Measurements from ENCODE around the gene SARS1.
"Not testable (repeated sequence)": the region's sequence is repeated elsewhere in the genome, so short reads cannot be mapped to it uniquely, and the experiment has no call there.

Gene SARS1

GRCh38 chr1:109199710-109200109 is 14.0 kb upstream of the SARS1 start:
- Mint-ChIP-seq H3K9me3 (no peaks in the 10 kb centered on the region), H3K4me3 (peak overlapping the region; percentile 38), H3K27ac (peak overlapping the region; percentile 81), H3K27me3 (ENCODE audit: low read depth) (no peaks in the 10 kb centered on the region), H3K36me3 (ENCODE audit: low read depth) (no peaks in the 10 kb centered on the region), H3K4me1 (ENCODE audit: low read depth) (peaks cover 21% of the 10 kb centered on the region)
- DNase-seq (ENCODE audit: low spot score): no peak

- Mint-ChIP-seq H3K27ac (peak overlapping the region; percentile 11), H3K9me3 (no peaks in the 10 kb centered on the region)
These were observed 12.5 kb upstream of the SARS1 start for GRCh38 chr1:109201123-109201703.

GRCh38 chr1:109204484-109204883 is 9.2 kb upstream of the SARS1 start:
- no peak overlapping the region for H3K4me3 Mint-ChIP-seq
- no peaks in the 10 kb centered on the region for H3K36me3 Mint-ChIP-seq (ENCODE audit: low read depth)
- peaks cover 18% of the 10 kb centered on the region for H3K4me1 Mint-ChIP-seq (ENCODE audit: low read depth)

More at GRCh38 chr1:109201123-109201703, 12.5 kb upstream of the SARS1 start:
- Mint-ChIP-seq H3K27me3 (ENCODE audit: low read depth) (no peaks in the 10 kb centered on the region), H3K36me3 (ENCODE audit: low read depth) (no peaks in the 10 kb centered on the region), H3K4me3 (no peak overlapping the region), H3K4me1 (ENCODE audit: low read depth) (peaks cover 21% of the 10 kb centered on the region)
- DNase-seq (ENCODE audit: low spot score): peak; percentile 73

GRCh38 chr1:109206339-109206738 is 7.4 kb upstream of the SARS1 start:
- Mint-ChIP-seq H3K4me3 (no peak overlapping the region), H3K36me3 (ENCODE audit: low read depth) (no peaks in the 10 kb centered on the region), H3K4me1 (ENCODE audit: low read depth) (peaks cover 5% of the 10 kb centered on the region), H3K9me3 (no peaks in the 10 kb centered on the region), H3K27ac (no peak overlapping the region), H3K27me3 (ENCODE audit: low read depth) (peaks cover 6% of the 10 kb centered on the region)
- DNase-seq (ENCODE audit: low spot score): no peak

More at GRCh38 chr1:109204484-109204883, 9.2 kb upstream of the SARS1 start:
- no peak for DNase-seq (ENCODE audit: low spot score)
- Mint-ChIP-seq H3K9me3 (no peaks in the 10 kb centered on the region), H3K27me3 (ENCODE audit: low read depth) (peaks cover 5% of the 10 kb centered on the region), H3K27ac (no peak overlapping the region)

- DNase-seq (ENCODE audit: low spot score): no peak
- H3K36me3 Mint-ChIP-seq (ENCODE audit: low read depth): no peaks in the 10 kb centered on the region
- peaks cover 5% of the 10 kb centered on the region for H3K4me1 Mint-ChIP-seq (ENCODE audit: low read depth)
- H3K27ac Mint-ChIP-seq: no peak overlapping the region
- H3K9me3 Mint-ChIP-seq: no peaks in the 10 kb centered on the region
- H3K27me3 Mint-ChIP-seq (ENCODE audit: low read depth): peaks cover 6% of the 10 kb centered on the region
- no peak overlapping the region for H3K4me3 Mint-ChIP-seq
These were observed 6.1 kb upstream of the SARS1 start for GRCh38 chr1:109207467-109208103.

GRCh38 chr1:109208394-109208793 is 5.3 kb upstream of the SARS1 start:
- H3K27ac Mint-ChIP-seq: no peak overlapping the region
- DNase-seq (ENCODE audit: low spot score): no peak
- peaks cover 6% of the 10 kb centered on the region for H3K27me3 Mint-ChIP-seq (ENCODE audit: low read depth)
- H3K4me1 Mint-ChIP-seq (ENCODE audit: low read depth): peaks cover 7% of the 10 kb centered on the region
- no peak overlapping the region for H3K4me3 Mint-ChIP-seq
- no peaks in the 10 kb centered on the region for H3K36me3 Mint-ChIP-seq (ENCODE audit: low read depth)
- H3K9me3 Mint-ChIP-seq: no peaks in the 10 kb centered on the region

GRCh38 chr1:109208836-109209463 is 4.8 kb upstream of the SARS1 start:
- Mint-ChIP-seq H3K4me1 (ENCODE audit: low read depth) (peaks cover 8% of the 10 kb centered on the region), H3K27ac (no peak overlapping the region), H3K4me3 (no peak overlapping the region), H3K27me3 (ENCODE audit: low read depth) (peaks cover 6% of the 10 kb centered on the region), H3K36me3 (ENCODE audit: low read depth) (no peaks in the 10 kb centered on the region), H3K9me3 (no peaks in the 10 kb centered on the region)
- no peak for DNase-seq (ENCODE audit: low spot score)

- no peak for DNase-seq (ENCODE audit: low spot score)
- H3K4me3 Mint-ChIP-seq: no peak overlapping the region
- peaks cover 6% of the 10 kb centered on the region for H3K27me3 Mint-ChIP-seq (ENCODE audit: low read depth)
- no peak overlapping the region for H3K27ac Mint-ChIP-seq
- H3K36me3 Mint-ChIP-seq (ENCODE audit: low read depth): peaks cover 7% of the 10 kb centered on the region
- no peaks in the 10 kb centered on the region for H3K9me3 Mint-ChIP-seq
- H3K4me1 Mint-ChIP-seq (ENCODE audit: low read depth): peaks cover 13% of the 10 kb centered on the region
These were observed 3.7 kb upstream of the SARS1 start for GRCh38 chr1:109210058-109210457.

- H3K36me3 Mint-ChIP-seq (ENCODE audit: low read depth): peaks cover 30% of the 10 kb centered on the region
- DNase-seq (ENCODE audit: low spot score): no peak
- H3K4me3 Mint-ChIP-seq: peak overlapping the region; percentile 99
- peaks cover 3% of the 10 kb centered on the region for H3K27me3 Mint-ChIP-seq (ENCODE audit: low read depth)
- peak overlapping the region; percentile 92 for H3K27ac Mint-ChIP-seq
- H3K4me1 Mint-ChIP-seq (ENCODE audit: low read depth): peaks cover 27% of the 10 kb centered on the region
- H3K9me3 Mint-ChIP-seq: no peaks in the 10 kb centered on the region
These were observed 334 bp upstream of the SARS1 start for GRCh38 chr1:109213345-109213823.

- Mint-ChIP-seq H3K4me1 (ENCODE audit: low read depth) (peaks cover 31% of the 10 kb centered on the region), H3K36me3 (ENCODE audit: low read depth) (peaks cover 41% of the 10 kb centered on the region), H3K9me3 (peaks cover 3% of the 10 kb centered on the region), H3K4me3 (peak overlapping the region; percentile 99), H3K27me3 (ENCODE audit: low read depth) (no peaks in the 10 kb centered on the region), H3K27ac (peak overlapping the region; percentile 92)
- DNase-seq (ENCODE audit: low spot score): peak; percentile 18
These were observed 1.2 kb downstream of the SARS1 start for GRCh38 chr1:109214695-109215623.

- Mint-ChIP-seq H3K9me3 (peaks cover 3% of the 10 kb centered on the region), H3K27me3 (ENCODE audit: low read depth) (no peaks in the 10 kb centered on the region), H3K27ac (no peak overlapping the region), H3K36me3 (ENCODE audit: low read depth) (peaks cover 50% of the 10 kb centered on the region), H3K4me3 (peak overlapping the region; percentile 99), H3K4me1 (ENCODE audit: low read depth) (peaks cover 36% of the 10 kb centered on the region)
- DNase-seq (ENCODE audit: low spot score): no peak
These were observed 2.9 kb downstream of the SARS1 start for GRCh38 chr1:109216662-109217061.

GRCh38 chr1:109218516-109218915 is 4.8 kb downstream of the SARS1 start:
- Mint-ChIP-seq H3K4me1 (ENCODE audit: low read depth) (peaks cover 40% of the 10 kb centered on the region), H3K4me3 (no peak overlapping the region), H3K27ac (peak overlapping the region; percentile 54), H3K9me3 (peaks cover 3% of the 10 kb centered on the region), H3K36me3 (ENCODE audit: low read depth) (peaks cover 60% of the 10 kb centered on the region), H3K27me3 (ENCODE audit: low read depth) (no peaks in the 10 kb centered on the region)
- no peak for DNase-seq (ENCODE audit: low spot score)

- H3K9me3 Mint-ChIP-seq; H3K27me3 Mint-ChIP-seq (ENCODE audit: low read depth); DNase-seq (ENCODE audit: low spot score); H3K27ac Mint-ChIP-seq; H3K4me3 Mint-ChIP-seq: not testable (repeated sequence)
- Mint-ChIP-seq H3K36me3 (ENCODE audit: low read depth) (peaks cover 57% of the 10 kb centered on the region), H3K4me1 (ENCODE audit: low read depth) (peaks cover 27% of the 10 kb centered on the region)
These were observed 7.5 kb downstream of the SARS1 start for GRCh38 chr1:109221201-109221600.
